GM08714 (cell line): ENCODE measurements around the gene GRIN3B.

Experiments
- H3K4me3 ChIP-seq: fragments of 200-500 bp; sonication (Bioruptor generic); 2 replicates; pipeline ENCODE4 v1.5.1; 2014; ENCODE audit warnings: mild to moderate bottlenecking, low read length, inconsistent platforms
- ZNF274 ChIP-seq: IDR thresholded peaks from 2 replicates; pipeline ENCODE4 v1.6.1; 2012; ENCODE audit warnings: mild to moderate bottlenecking, low read depth, low read length

The GRIN3B gene

DNA sequence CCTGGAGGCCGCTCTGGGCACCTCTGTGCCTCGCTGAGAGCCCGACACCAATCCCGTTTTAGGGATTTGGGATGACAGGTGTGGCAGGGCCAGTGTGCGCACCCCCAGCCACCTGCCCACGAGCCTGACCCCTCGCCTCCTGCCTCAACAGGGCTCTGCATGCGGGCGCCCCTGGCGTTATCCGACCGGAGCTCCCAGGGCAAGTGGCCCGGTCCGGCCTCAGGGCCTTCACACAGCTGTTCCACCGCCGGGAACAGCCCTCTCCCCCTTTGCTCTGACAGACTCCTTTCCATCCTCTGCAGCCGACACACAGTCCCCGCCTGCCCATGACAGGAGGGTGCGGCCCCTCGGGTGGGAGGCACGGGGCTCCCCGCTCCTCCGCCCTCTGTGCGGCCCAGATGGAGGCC lies 23.2 kb upstream of the GRIN3B start:
- no peak for TF ChIP-seq ZNF274
- H3K4me3 ChIP-seq: no peak overlapping the region

DNA sequence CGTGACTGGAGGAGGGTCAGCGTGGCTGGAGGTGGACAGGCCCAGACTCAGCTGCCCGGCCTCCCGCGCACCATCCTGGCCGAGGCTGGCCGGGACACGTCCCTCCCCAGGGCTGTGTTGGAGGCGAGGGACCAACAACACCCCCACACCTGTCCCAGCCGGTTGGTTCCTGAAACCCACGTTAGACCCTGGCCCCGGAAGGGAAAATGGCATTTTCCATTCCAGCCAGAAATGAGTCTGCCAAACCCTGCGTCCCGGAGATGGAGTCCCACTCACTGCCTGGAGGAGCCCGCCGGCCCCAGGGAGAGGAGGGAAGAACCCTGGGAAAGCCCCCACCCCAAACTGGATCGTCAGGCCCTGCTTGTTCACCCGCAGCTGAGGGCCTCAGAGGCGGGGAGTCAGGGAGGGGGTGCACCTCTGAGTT lies 20.9 kb upstream of the GRIN3B start:
- no peak for TF ChIP-seq ZNF274
- no peak overlapping the region for H3K4me3 ChIP-seq

DNA sequence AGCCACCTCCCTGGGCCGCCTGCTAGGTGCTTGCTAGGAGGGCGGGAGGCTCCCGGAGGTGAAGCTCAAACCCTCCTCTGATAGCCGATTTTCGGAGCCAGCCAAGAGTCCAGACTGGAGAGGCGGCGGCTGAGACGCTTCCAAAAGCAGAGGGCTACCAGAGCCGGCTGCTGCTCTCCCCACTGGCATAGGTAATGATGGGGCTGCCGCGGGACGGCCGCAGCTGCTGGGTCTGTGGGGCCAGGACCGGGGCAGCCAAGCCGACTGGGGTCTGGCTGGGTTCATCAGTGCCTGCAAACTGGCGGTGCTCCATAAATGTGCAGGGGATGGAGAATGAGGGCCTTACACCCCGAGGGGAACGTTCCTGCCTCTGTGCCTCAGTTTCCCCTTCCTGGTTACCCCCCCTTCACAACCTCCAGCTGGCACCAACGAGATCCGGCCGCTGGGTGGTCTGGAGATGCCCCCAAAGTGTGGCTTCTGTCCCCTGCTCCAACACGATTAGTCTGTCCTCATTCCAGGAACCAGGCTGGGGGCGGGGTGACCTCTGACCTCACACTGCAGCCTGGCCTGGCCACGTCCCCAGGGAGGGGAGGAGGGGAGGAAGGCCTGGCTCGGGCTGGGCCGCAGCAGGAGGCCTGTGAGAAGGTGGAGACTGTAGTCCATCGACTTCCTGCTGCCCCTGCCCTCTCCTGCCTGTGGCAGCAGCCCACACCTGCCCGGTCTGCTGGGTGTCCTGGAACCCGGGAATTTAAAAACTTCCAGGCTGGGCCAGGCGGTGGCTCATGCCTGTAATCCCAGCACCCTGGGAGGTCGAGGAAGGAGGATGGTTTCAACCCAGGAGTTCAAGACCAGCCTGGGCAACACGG lies 19.9 kb upstream of the GRIN3B start:
- H3K4me3 ChIP-seq: no peak overlapping the region
- TF ChIP-seq ZNF274: no peak

DNA sequence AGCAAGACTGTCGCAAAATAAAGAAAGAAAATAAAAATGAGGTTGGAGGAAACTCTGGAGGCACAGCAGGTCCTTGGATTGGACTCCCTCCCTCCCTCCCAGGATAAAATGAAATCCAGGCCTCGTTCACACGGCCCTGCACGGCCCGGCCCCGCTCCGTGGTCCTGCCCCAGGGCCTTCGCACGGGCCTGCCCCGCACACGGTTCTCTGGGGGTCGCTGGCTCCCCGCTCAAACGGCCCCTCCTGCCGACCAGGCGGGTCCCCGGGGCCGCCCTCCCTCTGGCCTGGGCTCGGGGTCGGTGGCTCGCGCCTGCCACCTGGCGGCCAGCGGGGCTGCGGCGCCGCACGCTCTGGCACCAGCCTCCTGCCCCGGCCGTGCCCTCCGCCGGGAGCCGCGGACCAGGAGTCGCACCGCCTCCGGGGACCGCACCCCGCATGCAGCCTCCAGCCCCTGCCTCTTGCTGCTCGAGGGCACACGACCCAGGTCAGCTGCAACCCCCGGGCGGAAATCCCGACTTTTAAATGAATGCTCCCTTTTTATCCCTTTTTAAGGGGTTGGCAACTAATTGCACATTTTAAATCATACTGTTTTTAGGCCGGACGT lies 17.6 kb upstream of the GRIN3B start:
- no peak for TF ChIP-seq ZNF274
- no peak overlapping the region for H3K4me3 ChIP-seq

GRCh38 chr19:984165-984967 lies 15.9 kb upstream of the GRIN3B start, which contains the start of gene WDR18:
WDR18 (plus strand) TSS chr19:984345; CDS start chr19:984354, 9 bp downstream.
- TF ChIP-seq ZNF274: no peak
- H3K4me3 ChIP-seq: peak within 1 kb of the TSS; percentile 73

- no peak for TF ChIP-seq ZNF274
- H3K4me3 ChIP-seq: no peak overlapping the region
These were observed 14.1 kb upstream of the GRIN3B start for GRCh38 chr19:986083-986482.

- TF ChIP-seq ZNF274: no peak
- H3K4me3 ChIP-seq: no peak overlapping the region
These were observed 12.1 kb upstream of the GRIN3B start for GRCh38 chr19:988081-988480.

- TF ChIP-seq ZNF274: no peak
- no peak overlapping the region for H3K4me3 ChIP-seq
These were observed 11.7 kb upstream of the GRIN3B start for GRCh38 chr19:988510-988909.

DNA sequence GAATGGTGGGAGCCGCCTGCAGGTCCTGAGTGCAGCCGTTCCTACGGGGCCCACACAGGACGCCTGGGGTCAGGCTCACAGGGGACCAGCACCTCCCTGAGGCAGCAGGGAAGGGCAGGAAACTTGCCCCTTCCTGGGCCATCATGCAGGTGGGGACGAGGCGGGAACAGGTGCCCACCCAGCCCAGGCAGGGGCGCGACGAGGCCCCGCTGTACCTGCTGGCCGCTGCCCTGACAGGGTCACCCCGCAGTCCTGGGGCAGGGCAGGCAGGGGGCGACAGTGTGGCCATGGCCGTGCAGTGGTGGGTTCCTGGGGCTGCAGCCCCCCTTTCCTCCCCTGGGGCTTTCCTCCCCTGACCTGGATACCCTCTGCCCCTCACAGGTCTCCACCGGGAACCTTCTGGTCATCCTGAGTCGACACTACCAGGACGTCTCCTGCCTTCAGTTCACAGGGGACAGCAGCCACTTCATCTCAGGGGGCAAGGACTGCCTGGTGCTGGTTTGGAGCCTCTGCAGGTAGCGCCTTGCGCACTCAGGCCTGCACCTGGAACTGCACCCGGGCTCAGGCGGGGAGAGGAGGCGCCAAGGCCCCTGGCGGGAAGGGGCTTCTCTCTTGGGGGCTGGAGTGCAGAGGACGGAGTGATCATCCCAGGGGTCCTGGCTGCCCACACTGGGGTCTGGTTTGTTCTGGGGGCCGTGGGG lies 10.7 kb upstream of the GRIN3B start:
- no peak for TF ChIP-seq ZNF274

DNA sequence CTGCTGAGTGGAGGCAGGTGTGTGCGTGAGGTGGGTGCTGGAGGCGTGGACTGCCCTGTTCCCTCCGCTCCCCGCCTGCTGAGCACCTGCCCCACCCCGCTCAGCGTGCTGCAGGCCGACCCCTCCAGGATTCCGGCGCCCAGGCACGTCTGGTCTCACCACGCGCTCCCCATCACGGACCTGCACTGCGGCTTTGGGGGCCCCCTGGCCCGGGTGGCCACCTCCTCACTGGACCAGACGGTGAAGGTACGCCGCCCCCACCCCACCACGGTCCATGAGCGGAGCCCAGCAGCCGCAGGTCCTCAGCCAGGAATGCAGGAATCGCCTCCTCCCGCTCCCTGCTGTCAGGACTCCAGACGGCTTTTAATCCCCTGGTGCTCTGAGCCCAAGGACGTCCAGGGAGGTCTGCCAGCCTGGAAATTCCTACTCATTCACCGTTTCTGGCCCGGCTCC lies 10.1 kb upstream of the GRIN3B start:
- no peak overlapping the region for H3K4me3 ChIP-seq
- TF ChIP-seq ZNF274: no peak

More for the DNA sequence above, 10.7 kb upstream of the GRIN3B start:
- no peak overlapping the region for H3K4me3 ChIP-seq

DNA sequence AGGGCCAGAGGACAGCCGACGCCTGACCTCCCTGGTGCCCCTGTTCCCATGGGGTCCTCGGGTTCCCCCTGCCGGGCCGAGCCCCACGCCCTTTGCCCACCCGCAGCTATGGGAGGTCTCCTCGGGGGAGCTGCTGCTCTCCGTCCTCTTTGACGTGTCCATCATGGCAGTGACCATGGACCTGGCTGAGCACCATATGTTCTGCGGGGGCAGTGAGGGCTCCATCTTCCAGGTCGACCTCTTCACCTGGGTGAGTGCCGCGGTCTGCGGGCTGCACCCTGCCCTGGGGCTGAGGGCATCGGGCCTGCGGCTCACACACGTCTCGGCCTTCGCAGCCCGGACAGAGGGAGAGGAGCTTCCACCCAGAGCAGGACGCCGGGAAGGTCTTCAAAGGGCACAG lies 9.5 kb upstream of the GRIN3B start:
- TF ChIP-seq ZNF274: no peak
- no peak overlapping the region for H3K4me3 ChIP-seq

DNA sequence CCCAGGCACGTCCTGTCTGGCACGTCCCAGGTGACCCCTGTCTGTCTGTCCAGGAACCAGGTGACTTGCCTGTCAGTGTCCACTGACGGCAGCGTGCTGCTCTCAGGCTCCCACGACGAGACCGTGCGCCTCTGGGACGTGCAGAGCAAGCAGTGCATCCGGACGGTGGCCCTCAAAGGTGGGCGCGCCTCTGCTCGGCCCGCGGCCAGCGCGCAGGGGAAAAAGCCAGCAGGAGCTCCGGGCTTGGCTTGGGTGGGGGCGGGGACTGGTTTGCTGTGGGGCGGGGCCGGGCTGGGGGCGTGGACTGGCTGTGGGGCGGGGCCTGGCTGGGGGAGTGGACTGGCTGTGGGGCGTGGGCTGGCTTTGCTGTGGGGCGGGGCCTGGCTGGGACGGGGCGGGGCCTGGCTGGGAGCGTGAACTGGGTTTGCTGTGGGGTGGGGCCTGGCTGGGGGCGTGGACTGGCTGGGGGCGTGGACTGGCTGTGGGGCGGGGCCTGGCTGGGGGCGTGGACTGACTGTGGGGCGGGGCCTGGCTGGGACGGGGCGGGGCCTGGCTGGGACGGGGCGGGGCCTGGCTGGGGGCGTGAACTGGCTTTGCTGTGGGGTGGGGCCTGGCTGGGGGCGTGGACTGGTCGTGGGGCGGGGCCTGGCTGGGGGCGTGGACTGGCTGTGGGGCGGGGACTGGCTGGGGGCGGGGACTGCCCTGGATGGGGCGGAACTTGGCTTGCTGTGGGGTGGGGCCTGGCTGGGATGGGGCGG lies 8.9 kb upstream of the GRIN3B start:
- no peak overlapping the region for H3K4me3 ChIP-seq
- no peak for TF ChIP-seq ZNF274
